ENCODE measurements around the gene MAN2A1.

MAN2A1 gene

GRCh38 chr5:109689740-109690241 is at the start of gene MAN2A1:
Gene MAN2A1, plus strand, starts transcription at chr5:109689927. Its CDS starts 491 bp downstream, at chr5:109690418.
- peak; percentile 59 to 69 for DNase-seq (ENCODE audit: low read depth in 1 of 2, low spot score in 1 of 2)

DNA sequence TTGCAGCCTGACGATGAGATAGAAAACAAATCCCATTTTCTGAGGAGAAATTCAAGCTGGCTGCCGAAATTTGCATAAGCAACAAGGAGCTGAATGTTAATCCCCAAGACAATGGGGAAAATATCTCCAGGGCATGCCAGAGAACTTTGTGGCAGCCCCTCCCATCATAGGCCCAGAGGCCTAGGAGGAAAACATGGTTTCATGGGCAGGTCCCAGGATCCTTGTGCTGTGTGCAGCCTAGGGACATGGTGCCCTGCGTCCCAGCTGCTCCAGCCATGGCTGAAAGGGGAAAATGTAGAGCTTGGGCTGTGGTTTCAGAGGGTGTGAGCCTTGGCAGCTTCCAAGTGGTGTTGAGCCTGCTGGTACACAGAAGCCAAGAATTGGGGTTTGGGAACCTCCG is 48.8 kb upstream of the MAN2A1 start:
- DNase-seq (ENCODE audit: low read depth in 1 of 2, low spot score in 1 of 2) = no peak

DNA sequence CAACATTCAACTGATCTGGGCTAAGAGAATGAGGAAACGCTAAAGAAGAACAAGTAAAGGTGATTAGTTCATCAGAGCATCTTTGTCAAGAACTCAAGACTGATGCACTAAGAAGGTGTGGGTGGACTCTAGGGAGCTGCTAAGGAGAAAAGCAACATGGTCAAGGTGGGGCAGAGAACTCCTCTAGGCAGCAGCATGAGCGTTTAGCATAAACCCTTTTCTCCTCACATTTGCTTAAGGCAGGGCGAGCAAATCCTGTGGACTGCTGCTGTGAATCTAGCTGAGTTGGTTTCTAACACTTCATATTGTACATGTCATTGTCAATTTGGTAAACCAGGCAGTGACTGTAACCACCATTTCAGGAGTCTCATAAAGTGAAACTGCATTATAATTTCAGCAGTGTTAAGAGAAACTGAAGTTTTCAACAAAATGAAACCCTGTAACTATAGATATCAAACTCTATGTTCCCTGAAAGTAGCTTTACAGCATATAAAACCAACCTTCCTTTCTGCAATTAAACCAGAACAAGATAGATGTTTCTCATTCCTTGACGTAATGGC is 45.9 kb upstream of the MAN2A1 start:
- no peak for DNase-seq (ENCODE audit: low read depth in 1 of 2, low spot score in 1 of 2)

- no peak for DNase-seq (ENCODE audit: low read depth in 1 of 2, low spot score in 1 of 2)
These were observed 44.9 kb upstream of the MAN2A1 start for GRCh38 chr5:109644829-109645228.

DNA sequence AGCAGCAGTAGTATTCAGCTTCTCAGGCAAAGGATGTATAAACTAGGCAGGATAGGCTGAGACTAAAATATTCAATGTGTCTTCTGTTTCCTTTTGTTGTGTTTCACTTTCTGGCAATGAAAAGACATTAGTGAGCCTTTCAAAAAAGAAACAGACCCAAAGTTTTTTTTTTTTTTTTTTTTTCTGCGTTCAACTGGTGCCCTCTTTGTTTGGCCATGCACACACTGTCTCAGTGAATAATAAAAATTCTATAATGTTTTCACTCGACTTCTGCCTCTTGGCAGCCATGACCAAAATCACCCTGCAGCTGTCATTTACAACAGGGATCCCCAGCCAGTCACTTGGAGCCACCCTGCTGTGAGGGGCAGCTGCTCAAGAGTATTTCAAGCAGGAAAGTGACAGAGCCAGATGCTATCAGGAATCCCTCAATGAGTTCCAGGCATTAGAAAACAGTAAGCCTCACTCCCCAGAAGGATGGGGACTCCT is 44.0 kb upstream of the MAN2A1 start:
- DNase-seq (ENCODE audit: low read depth in 1 of 2, low spot score in 1 of 2) = no peak

GRCh38 chr5:109649318-109649717 is 40.4 kb upstream of the MAN2A1 start:
- no peak for DNase-seq (ENCODE audit: low read depth in 1 of 2, low spot score in 1 of 2)

GRCh38 chr5:109650493-109650892 is 39.2 kb upstream of the MAN2A1 start:
- no peak for DNase-seq (ENCODE audit: low read depth in 1 of 2, low spot score in 1 of 2)

GRCh38 chr5:109652096-109652495 is 37.6 kb upstream of the MAN2A1 start:
- no peak for DNase-seq (ENCODE audit: low read depth in 1 of 2, low spot score in 1 of 2)

- no peak for DNase-seq (ENCODE audit: low read depth in 1 of 2, low spot score in 1 of 2)
These were observed 36.7 kb upstream of the MAN2A1 start for GRCh38 chr5:109653042-109653441.

- DNase-seq (ENCODE audit: low read depth in 1 of 2, low spot score in 1 of 2) = no peak
These were observed 36.0 kb upstream of the MAN2A1 start for GRCh38 chr5:109653561-109654239.

DNA sequence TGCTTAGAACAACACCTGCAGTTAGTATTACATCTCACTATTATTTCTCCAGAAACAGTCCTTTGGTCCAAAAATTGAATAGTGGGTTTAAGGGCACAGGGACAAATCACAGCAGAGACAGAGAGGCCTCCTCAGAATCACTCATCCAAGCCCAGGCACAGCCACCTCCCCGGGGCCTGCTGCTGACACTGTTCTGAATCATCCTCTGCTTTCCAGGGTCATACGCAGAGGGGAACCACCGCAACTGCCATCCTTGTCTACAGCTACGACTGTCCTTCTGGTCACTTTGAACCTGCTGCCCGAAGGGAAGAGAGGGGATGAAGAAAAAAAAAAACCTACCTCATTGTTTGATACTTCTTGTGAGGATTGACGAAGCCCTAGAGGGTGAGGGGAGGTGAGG is 35.3 kb upstream of the MAN2A1 start:
- no peak for DNase-seq (ENCODE audit: low read depth in 1 of 2, low spot score in 1 of 2)

DNA sequence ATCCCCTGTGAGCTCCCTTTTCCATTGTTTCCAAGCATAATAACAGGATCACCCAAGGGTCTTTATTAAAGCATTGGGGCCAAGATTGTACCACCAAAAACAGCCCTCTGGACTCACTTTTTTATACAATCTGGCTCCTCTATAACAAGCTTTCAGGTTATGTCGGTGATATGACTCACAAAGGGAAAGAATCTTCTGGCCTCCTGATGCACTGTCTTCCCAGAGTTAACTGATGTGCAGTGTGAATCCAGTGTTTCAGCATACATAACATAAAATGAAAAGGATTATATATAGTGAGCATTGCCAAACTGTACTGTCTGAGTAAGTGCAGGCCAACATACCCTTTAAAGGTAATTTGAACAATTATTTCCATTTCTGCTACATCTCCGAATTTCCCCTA is 33.9 kb upstream of the MAN2A1 start:
- no peak for DNase-seq (ENCODE audit: low read depth in 1 of 2, low spot score in 1 of 2)

DNA sequence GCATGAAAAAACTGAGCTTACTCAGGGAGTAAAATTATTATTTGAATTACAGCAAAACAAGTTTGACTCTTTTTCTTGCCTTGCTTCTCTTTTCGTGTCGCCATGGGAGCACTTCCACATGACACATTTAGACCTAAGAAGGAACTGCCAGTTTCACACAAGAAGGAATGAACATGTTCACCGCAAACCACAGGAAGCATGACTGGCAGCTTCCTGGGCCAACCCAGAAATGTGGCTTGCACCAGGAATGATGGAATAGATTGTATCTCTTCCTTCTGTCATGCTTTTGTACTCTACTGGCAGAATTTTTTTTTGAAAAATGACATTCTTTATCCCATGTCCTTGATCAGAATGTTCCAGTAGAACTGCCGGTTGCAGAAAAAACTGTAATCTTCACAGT is 32.9 kb upstream of the MAN2A1 start:
- peak in 1 of 2 donors; percentile 5 for DNase-seq (ENCODE audit: low read depth in 1 of 2, low spot score in 1 of 2)

DNA sequence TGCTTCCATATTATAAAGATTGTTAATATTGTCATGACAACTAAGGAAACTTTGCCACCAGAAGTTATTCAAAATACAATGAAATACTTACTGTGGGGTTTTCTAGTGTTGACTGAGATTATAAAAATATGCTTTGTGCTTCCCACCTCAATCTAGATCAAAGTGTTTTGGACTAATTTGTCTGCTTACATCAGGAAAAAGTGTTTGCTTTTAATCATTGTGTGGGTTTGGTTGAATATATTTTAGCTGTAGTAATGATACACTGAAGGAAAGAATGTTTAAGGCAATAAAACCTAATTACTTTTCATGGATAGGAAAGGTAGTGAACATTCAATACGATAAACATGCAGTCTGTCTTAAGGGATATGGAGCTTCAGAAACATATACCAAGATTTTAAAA is 29.8 kb upstream of the MAN2A1 start:
- DNase-seq (ENCODE audit: low read depth in 1 of 2, low spot score in 1 of 2) = no peak

DNA sequence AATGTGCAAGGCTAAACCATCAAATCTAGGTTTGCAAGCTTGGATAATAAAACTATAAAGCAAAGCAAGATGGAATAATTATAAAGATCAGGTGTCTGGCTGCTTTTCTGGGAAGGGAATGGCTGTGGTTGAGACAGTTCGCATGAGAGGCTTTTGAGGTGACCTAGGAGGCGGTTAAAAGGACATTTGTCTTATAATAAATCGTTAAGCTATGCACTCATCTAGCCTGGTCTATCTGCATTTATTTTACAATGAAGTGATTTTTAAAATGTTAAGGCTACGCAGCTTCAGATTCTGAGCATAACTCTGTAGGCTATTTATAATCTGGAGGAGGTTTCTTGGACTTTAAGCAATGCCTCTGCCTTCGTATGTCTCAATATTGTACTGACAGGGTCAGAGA is 29.4 kb upstream of the MAN2A1 start:
- DNase-seq (ENCODE audit: low read depth in 1 of 2, low spot score in 1 of 2) = no peak

DNA sequence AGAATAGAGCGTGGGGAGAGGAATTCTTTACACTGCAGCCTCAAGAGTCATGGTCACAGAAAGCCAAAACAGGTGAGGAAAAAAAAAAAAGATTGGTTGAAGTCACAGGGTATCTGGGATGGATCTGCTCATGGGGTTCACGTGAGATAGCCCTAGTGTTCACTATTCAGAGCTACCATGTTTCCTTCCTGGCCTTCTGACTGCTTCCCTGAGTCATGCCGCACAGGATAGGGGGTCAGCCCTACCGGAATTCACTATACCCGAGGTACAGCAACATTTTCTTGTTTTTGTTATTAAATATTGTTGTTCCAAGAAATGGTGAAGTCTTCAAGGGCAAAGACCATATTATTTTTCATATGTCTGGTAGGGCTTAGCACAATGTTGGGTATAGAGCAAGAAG is 21.5 kb upstream of the MAN2A1 start:
- no peak for DNase-seq (ENCODE audit: low read depth in 1 of 2, low spot score in 1 of 2)

- DNase-seq (ENCODE audit: low read depth in 1 of 2, low spot score in 1 of 2) = no peak
These were observed 20.9 kb upstream of the MAN2A1 start for GRCh38 chr5:109668668-109669422.

DNA sequence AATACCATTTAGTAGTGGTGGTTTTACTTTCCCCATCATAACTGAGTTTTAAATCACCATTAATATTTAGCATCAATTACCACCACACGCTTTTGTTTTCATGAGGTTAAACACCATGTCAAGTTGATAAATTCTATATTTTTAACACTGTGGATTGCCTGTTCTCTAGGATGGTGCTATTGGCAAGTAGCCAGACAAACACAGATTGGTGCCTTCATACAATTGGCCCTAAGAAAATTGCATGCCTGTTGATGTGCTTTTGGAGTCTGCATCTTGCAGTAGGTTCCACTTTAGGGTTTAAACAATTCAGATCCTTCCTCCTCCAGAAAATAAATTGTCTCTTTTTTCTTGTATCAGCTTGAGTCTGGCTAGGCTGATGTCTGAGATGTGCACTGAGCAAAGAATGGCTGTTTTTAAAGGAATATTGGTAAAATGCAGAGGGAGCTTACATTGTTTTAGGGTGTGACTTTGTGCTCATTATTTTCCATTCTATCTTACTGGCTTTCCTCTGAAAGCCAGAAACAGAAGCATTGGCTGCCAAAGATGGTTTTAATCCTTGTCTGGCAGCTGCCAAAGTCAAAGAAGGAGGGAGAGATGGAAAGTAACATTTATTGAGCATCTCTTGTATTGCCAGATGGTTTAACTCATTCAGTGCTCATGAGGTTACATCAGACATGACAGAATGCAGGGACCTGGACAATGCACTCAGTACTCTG is 19.6 kb upstream of the MAN2A1 start:
- no peak for DNase-seq (ENCODE audit: low read depth in 1 of 2, low spot score in 1 of 2)

DNA sequence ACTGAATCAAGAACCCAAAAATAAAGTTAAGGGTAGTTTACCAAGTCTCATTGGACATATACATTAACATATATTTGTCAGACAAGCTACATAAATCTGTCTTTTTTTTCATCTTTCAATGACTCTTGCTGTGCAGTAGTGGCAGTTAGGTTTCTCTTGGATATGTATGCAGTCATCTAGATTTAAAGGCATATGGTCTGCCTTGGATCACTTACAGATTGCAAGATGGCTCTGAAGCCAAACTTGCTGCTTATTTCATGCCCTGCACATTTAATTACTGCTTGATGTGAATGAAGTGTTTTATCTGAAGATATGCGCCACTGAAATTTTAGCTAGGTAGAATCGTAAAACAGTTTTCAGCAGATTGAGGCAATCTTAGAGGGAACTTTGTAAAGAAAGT is 18.6 kb upstream of the MAN2A1 start:
- no peak for DNase-seq (ENCODE audit: low read depth in 1 of 2, low spot score in 1 of 2)

- no peak for DNase-seq (ENCODE audit: low read depth in 1 of 2, low spot score in 1 of 2)
These were observed 15.1 kb upstream of the MAN2A1 start for GRCh38 chr5:109674596-109674995.

GRCh38 chr5:109676920-109677319 is 12.8 kb upstream of the MAN2A1 start:
- no peak for DNase-seq (ENCODE audit: low read depth in 1 of 2, low spot score in 1 of 2)

Measured in stimulated activated CD4-positive, alpha-beta T cell treated with anti-CD3 and anti-CD28 coated beads, Interleukin-15, amount 100 ng/mL, for 1 hour (primary cell).